HG02840 (cell line): Measurements from ENCODE around the gene JCHAIN.
"Not testable (repeated sequence)": the region's sequence is repeated elsewhere in the genome, so short reads cannot be mapped to it uniquely, and the experiment has no call there.

Experiments
- ATAC-seq: cut with Tn5 transposase; IDR thresholded peaks from one replicate; pipeline ENCODE4 v1.9.1; 2021; ENCODE audit warnings: mild to moderate bottlenecking, moderate library complexity, moderate number of reproducible peaks; ENCODE audit not compliant: unreplicated experiment, low FRiP score

Gene JCHAIN

GRCh38 chr4:70666369-70666768, at the start of gene JCHAIN:
JCHAIN (minus strand) TSS chr4:70666508; CDS start chr4:70666490, 18 bp downstream.
- ATAC-seq, result no peak

- ATAC-seq, result peak; percentile 11
These were observed 48.8 kb upstream of the JCHAIN start for GRCh38 chr4:70715097-70715496.

GRCh38 chr4:70714079-70714887, 48.0 kb upstream of the JCHAIN start:
- peak; percentile 51 for ATAC-seq

GRCh38 chr4:70713453-70714078, 47.3 kb upstream of the JCHAIN start:
- peak; percentile 38 for ATAC-seq

- no peak for ATAC-seq
These were observed 46.5 kb upstream of the JCHAIN start for GRCh38 chr4:70712604-70713452.

GRCh38 chr4:70712150-70712549, 45.8 kb upstream of the JCHAIN start:
- ATAC-seq, result no peak

- ATAC-seq, result no peak
These were observed 45.3 kb upstream of the JCHAIN start for GRCh38 chr4:70711599-70711998.

GRCh38 chr4:70709611-70710205, 43.4 kb upstream of the JCHAIN start:
- no peak for ATAC-seq

GRCh38 chr4:70706516-70706915, 40.2 kb upstream of the JCHAIN start:
- ATAC-seq, result no peak

- ATAC-seq, result no peak
These were observed 39.7 kb upstream of the JCHAIN start for GRCh38 chr4:70706044-70706461.

GRCh38 chr4:70705183-70706043, 39.1 kb upstream of the JCHAIN start:
- ATAC-seq, result peak; percentile 59

- peak; percentile 45 for ATAC-seq
These were observed 38.5 kb upstream of the JCHAIN start for GRCh38 chr4:70704931-70705182.

GRCh38 chr4:70704215-70704930, 38.1 kb upstream of the JCHAIN start:
- peak; percentile 65 for ATAC-seq

- ATAC-seq, result no peak
These were observed 37.4 kb upstream of the JCHAIN start for GRCh38 chr4:70703619-70704214.

- not testable (repeated sequence) for ATAC-seq
These were observed 36.3 kb upstream of the JCHAIN start for GRCh38 chr4:70702592-70702991.

- ATAC-seq, result no peak
These were observed 35.0 kb upstream of the JCHAIN start for GRCh38 chr4:70701271-70701670.

GRCh38 chr4:70700712-70701111, 34.4 kb upstream of the JCHAIN start:
- no peak for ATAC-seq

GRCh38 chr4:70698435-70698834, 32.1 kb upstream of the JCHAIN start:
- not testable (repeated sequence) for ATAC-seq

GRCh38 chr4:70694633-70695032, 28.3 kb upstream of the JCHAIN start:
- ATAC-seq, result not testable (repeated sequence)
